Raji (cell line): ENCODE data around the gene ACAN.

Experiments
- POLR2A ChIP-seq: IDR thresholded peaks from 2 replicates; pipeline ENCODE4 v1.6.1; 2011; ENCODE audit warnings: low read depth, low read length, control low read depth; ENCODE audit not compliant: insufficient read depth

ACAN gene

DNA sequence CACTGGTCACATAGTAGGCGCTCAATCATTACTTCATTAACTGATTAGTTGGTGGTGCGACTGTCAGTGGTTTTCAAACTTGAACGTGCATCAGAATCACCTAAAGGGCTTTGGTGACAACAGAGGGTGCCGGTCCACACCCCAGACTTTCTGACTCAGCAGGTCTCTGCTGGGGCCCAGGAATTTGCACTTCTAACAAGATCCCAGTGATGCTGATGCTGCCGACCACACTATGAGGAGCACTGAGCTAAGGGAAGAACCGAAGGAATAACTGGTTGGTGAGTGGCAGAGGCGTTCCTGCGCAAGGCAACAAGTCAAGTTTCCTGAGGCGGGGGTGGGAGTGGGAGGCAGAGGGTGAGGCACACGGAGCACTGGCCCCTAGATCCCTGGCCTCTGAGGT is 73.3 kb downstream of the ACAN start:
- TF ChIP-seq POLR2A: no peak

DNA sequence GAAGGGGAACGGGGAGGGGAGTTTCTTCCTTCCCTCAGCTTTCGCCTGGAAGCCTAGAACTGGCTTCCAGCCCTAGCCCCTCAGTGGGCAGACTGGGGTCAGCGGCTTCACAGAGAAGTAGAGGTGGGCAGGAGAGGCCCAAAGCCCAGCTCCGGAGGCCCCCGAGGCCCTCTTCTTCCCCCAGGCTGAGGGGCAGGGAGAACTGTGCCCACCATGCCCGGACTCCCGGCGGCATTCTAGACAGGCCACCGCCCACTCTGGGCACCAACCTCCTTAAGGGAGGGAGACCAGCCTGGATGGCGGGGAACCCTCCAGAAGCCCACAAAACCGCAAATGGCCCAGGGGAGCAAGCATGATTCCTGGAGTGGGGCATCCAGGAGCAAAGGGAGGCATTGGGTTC is 74.2 kb downstream of the ACAN start:
- no peak for TF ChIP-seq POLR2A

GRCh38 chr15:88877906-88878305 is 74.7 kb downstream of the ACAN start:
- no peak for TF ChIP-seq POLR2A

DNA sequence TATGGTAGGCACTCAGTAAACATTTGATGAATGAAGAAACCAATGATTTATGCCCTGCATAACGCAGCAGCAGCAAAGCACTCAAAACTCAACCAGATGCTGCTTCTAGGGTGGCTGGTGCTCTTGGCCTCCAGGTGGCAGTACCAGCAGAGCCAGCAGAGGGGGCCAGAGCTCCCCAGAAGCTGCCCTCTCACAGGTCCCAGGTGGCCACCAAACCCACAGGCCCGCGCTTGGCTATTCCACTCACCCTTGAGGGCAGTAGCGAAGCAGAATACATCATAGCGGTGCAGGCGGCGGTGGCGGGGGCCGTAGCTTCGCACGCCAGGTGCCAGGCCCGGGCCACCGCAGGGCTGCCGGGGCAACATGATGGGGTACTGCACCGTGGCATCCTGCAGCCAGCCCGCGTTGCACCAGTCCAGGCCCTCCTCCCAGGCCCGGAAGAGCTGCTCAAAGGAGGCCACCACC is 75.5 kb downstream of the ACAN start:
- TF ChIP-seq POLR2A: no peak

- no peak for TF ChIP-seq POLR2A
These were observed 77.9 kb downstream of the ACAN start for GRCh38 chr15:88880944-88881740.

GRCh38 chr15:88881775-88882174 is 78.5 kb downstream of the ACAN start:
- TF ChIP-seq POLR2A: no peak

GRCh38 chr15:88882785-88883184 is 79.5 kb downstream of the ACAN start:
- TF ChIP-seq POLR2A: no peak

GRCh38 chr15:88887068-88887580 is 83.9 kb downstream of the ACAN start:
- TF ChIP-seq POLR2A: no peak

DNA sequence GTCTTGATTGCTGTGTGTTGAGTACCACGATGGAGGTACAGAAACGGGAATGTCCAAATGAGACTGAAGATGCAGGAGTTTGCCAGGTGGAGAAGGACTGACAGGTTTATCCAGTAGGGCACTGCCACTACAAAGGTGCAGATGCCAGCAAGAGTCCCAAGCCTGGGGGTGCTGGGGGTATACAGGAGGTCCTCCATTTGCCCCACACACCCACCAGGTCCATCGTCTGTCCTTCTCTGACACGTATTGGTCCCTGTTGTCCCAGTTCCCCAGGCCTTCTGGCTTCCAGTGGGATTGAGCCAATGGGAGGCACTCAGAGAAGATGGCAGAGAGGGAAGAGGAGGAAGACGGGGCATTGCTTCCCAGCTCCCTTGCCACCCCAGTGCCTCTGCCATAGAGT is 85.5 kb downstream of the ACAN start:
- TF ChIP-seq POLR2A: no peak

GRCh38 chr15:88890495-88890894 is 87.3 kb downstream of the ACAN start:
- TF ChIP-seq POLR2A: no peak

DNA sequence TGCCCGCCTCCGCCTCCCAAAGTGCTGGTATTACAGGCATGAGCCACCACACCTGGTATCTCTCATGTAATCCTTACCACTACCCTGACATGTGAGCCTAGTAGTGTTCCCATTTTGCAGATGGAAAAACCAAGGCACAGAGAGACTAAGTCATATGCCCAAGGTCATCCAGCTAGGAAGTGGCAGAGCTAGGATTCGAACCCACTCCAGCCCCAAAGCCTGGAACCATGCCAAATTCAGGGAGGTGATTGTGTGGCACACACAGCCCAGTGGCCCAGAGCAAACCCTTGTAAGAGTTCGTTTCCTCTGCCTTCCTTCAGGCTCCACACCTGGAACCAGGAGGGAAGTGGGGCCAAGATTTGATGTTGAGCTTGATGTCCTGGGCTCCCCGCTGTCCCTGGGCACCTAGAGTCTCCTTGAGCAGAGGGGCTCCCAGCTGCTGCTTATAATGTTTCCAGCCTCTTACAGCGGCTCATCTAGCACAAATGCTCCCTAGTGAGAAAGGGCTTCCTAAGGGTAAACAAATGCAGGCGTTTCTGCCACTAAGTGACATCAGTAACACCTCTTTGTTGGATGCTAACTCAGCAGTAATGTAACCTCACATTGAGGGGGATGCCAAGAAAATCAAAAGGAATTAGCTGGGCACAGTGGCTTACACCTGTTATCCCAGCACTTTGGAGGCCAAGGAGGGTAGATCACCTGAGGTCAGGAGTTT is 88.5 kb downstream of the ACAN start:
- TF ChIP-seq POLR2A: no peak

GRCh38 chr15:88894348-88894818 is 91.1 kb downstream of the ACAN start:
- no peak for TF ChIP-seq POLR2A

GRCh38 chr15:88894819-88895767 is 91.9 kb downstream of the ACAN start, which contains the start of gene HAPLN3:
Gene HAPLN3 (minus strand): TSS chr15:88895544. CDS start chr15:88887298, 8,246 bp downstream.
- TF ChIP-seq POLR2A: no peak

DNA sequence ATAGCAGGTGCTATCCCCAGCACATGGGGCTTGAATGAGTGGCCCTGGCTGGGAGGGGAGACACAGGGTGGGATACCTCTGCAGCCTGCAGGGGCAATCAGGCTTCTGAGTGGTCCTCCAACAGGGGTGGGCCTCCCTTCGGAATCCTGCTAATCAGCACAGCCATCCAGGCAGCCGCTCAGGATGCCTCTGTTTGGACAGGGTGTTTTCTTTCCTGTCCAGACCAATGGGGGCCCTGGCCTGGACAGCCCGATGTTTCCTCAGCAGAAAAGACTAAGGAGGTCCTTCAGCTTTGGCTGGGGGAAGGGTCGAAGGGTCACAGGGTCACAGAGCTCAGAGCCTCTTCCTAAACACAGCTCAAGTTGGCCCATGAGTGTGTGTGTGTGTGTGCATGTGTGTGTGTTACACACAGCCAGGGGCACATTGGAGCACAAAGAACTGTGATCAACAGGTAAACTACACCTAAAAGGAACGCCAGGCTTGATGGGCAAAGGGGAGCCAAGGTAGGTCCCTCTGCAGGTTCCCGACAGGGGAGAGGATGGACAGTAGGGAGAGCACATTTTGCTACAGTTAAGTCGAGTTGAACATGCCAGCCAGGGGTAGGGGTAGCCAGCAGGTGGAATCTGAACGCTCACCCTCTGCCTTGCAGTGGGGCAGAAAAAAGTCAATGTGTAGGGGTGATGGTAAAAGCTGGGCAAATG is 93.2 kb downstream of the ACAN start:
- no peak for TF ChIP-seq POLR2A
